Neural cell (in vitro differentiated cells): ENCODE measurements around the gene TYROBP.

Source experiments
- EP300 ChIP-seq: fragments of 450-650 bp; conservative IDR thresholded peaks from 2 replicates; pipeline ENCODE4 v1.6.1; 2014; ENCODE audit warnings: antibody characterized with exemption, mild to moderate bottlenecking, moderate library complexity; ENCODE audit not compliant: poor library complexity, severe bottlenecking
- EZH2 ChIP-seq: fragments of 200-600, 300-800 bp; shearing (Covaris generic), sonication (generic); IDR thresholded peaks from 2 replicates; pipeline ENCODE4 v1.6.1; 2014; ENCODE audit warnings: antibody characterized with exemption, low read length, borderline replicate concordance, mild to moderate bottlenecking; ENCODE audit not compliant: insufficient read depth, poor library complexity, severe bottlenecking
- MXI1 ChIP-seq: fragments of 450-650 bp; conservative IDR thresholded peaks from 2 replicates; pipeline ENCODE4 v1.6.1; 2014; ENCODE audit warnings: antibody characterized with exemption, mild to moderate bottlenecking; ENCODE audit not compliant: poor library complexity, severe bottlenecking
- POLR2AphosphoS5 ChIP-seq: IDR thresholded peaks from 2 replicates; pipeline ENCODE4 v1.6.1; 2012
- RAD21 ChIP-seq: fragments of 450-650 bp; conservative IDR thresholded peaks from 2 replicates; pipeline ENCODE4 v1.6.1; 2014; ENCODE audit warnings: antibody characterized with exemption, mild to moderate bottlenecking, moderate library complexity
- SMC3 ChIP-seq: fragments of 450-650 bp; conservative IDR thresholded peaks from 2 replicates; pipeline ENCODE4 v1.6.1; 2014; ENCODE audit warnings: antibody characterized with exemption, mild to moderate bottlenecking, moderate library complexity; ENCODE audit not compliant: poor library complexity
- TF ChIP-seq, protein P1 (sequence below): fragments of 450-650 bp; IDR thresholded peaks from 2 replicates; pipeline ENCODE4 v1.5.1; 2014; ENCODE audit warnings: antibody characterized with exemption, mild to moderate bottlenecking, moderate library complexity; ENCODE audit not compliant: poor library complexity, severe bottlenecking
- TF ChIP-seq, protein P2 (sequence below): IDR thresholded peaks from 2 replicates; pipeline ENCODE4 v1.6.1; 2012; ENCODE audit warnings: borderline replicate concordance

DNA sequence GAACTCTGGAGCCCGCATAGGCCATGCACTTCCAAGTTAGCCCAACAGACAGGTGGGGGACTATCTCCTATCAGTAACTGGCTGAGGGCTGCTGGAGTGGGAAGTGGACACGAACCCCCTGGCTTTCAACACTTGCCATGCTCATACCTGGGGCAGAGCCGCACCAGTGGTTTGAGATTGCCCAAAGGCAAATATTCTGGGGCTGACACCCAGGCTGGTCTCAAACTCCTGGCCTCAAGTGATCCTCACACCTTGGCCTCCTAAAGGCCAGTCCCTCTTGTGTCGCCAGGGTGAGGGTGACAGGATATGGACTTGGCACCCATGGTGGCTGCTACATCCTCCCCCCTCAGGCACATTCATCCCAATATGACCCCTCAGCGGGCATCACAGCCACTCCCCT, 20.9 kb downstream of the TYROBP start:
- TF ChIP-seq RAD21 (no peak), EZH2 (no peak), EP300 (no peak), POLR2AphosphoS5 (no peak), MXI1 (no peak), SMC3 (no peak)
- TF ChIP-seq, protein P1, sequence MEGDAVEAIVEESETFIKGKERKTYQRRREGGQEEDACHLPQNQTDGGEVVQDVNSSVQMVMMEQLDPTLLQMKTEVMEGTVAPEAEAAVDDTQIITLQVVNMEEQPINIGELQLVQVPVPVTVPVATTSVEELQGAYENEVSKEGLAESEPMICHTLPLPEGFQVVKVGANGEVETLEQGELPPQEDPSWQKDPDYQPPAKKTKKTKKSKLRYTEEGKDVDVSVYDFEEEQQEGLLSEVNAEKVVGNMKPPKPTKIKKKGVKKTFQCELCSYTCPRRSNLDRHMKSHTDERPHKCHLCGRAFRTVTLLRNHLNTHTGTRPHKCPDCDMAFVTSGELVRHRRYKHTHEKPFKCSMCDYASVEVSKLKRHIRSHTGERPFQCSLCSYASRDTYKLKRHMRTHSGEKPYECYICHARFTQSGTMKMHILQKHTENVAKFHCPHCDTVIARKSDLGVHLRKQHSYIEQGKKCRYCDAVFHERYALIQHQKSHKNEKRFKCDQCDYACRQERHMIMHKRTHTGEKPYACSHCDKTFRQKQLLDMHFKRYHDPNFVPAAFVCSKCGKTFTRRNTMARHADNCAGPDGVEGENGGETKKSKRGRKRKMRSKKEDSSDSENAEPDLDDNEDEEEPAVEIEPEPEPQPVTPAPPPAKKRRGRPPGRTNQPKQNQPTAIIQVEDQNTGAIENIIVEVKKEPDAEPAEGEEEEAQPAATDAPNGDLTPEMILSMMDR: no peak
- TF ChIP-seq, protein P2, sequence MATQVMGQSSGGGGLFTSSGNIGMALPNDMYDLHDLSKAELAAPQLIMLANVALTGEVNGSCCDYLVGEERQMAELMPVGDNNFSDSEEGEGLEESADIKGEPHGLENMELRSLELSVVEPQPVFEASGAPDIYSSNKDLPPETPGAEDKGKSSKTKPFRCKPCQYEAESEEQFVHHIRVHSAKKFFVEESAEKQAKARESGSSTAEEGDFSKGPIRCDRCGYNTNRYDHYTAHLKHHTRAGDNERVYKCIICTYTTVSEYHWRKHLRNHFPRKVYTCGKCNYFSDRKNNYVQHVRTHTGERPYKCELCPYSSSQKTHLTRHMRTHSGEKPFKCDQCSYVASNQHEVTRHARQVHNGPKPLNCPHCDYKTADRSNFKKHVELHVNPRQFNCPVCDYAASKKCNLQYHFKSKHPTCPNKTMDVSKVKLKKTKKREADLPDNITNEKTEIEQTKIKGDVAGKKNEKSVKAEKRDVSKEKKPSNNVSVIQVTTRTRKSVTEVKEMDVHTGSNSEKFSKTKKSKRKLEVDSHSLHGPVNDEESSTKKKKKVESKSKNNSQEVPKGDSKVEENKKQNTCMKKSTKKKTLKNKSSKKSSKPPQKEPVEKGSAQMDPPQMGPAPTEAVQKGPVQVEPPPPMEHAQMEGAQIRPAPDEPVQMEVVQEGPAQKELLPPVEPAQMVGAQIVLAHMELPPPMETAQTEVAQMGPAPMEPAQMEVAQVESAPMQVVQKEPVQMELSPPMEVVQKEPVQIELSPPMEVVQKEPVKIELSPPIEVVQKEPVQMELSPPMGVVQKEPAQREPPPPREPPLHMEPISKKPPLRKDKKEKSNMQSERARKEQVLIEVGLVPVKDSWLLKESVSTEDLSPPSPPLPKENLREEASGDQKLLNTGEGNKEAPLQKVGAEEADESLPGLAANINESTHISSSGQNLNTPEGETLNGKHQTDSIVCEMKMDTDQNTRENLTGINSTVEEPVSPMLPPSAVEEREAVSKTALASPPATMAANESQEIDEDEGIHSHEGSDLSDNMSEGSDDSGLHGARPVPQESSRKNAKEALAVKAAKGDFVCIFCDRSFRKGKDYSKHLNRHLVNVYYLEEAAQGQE: no peak
